Activated CD4-positive, alpha-beta memory T cell treated with anti-CD3 and anti-CD28 coated beads, Interleukin-2, amount 10 ng/mL, durations not matched to agents 7 days and 5 days (primary cell): ENCODE results near the gene ACVR1. TPM values are rescaled to one million over a fixed set of nuclear protein-coding genes. Genes with fewer than 3 reads are reported as not detected.

Experiments
- CTCF ChIA-PET: fragments of 350-600 bp; sonication (Branson Sonifier 250); formaldehyde crosslinking; loops from one replicate; lab custom pipeline; 2021; ENCODE audit warnings: antibody characterized with exemption, inconsistent platforms; lab: Charles Lee
- POLR2A ChIA-PET: fragments of 350-600 bp; sonication (Branson Sonifier 250); formaldehyde crosslinking; loops from one replicate; lab custom pipeline; 2021; ENCODE audit warnings: antibody characterized with exemption; lab: Charles Lee
- DNase-seq: peaks from one replicate; pipeline ENCODE4 v3.0.0-alpha.2; 2020
- H3K27ac Mint-ChIP-seq: one replicate; pipeline ENCODE4 v1.8.0; 2021; ENCODE audit warnings: mild to moderate bottlenecking, mixed read lengths
- H3K27me3 Mint-ChIP-seq: one replicate; pipeline ENCODE4 v1.8.0; 2021; ENCODE audit warnings: mixed read lengths
- H3K36me3 Mint-ChIP-seq: one replicate; pipeline ENCODE4 v1.8.0; 2021; ENCODE audit warnings: low read depth, mixed read lengths
- H3K4me1 Mint-ChIP-seq: one replicate; pipeline ENCODE4 v1.8.0; 2021; ENCODE audit warnings: mixed read lengths
- H3K4me3 Mint-ChIP-seq: one replicate; pipeline ENCODE4 v1.8.0; 2021; ENCODE audit warnings: mild to moderate bottlenecking, mixed read lengths
- H3K9me3 Mint-ChIP-seq: one replicate; pipeline ENCODE4 v1.8.0; 2021; ENCODE audit warnings: mixed read lengths
- total RNA-seq, 2 experiments: library from RNA; stranded (reverse); gene quantifications; one replicate each; pipeline ENCODE4 v1.2.3, GENCODE V29; 2021

The ACVR1 gene
- total RNA-seq, 2 experiments from 2014 or later: 24.2 to 27.6 TPM

GRCh38 chr2:157789933-157790511, 86.1 kb downstream of the ACVR1 start:
- no peaks in the 10 kb centered on the region for H3K9me3 Mint-ChIP-seq
- POLR2A ChIA-PET: no interaction called here

GRCh38 chr2:157789256-157789655, 86.9 kb downstream of the ACVR1 start:
- H3K27ac Mint-ChIP-seq: no peak overlapping the region
- CTCF ChIA-PET: interaction anchor here (0.9 to 1.3 kb wide), 2 partner anchors 213 to 218 kb away, joined by 3 read pairs; no protein-coding TSS in a partner anchor
- H3K4me1 Mint-ChIP-seq: peaks cover 22% of the 10 kb centered on the region
- no peaks in the 10 kb centered on the region for H3K27me3 Mint-ChIP-seq
- no peak for DNase-seq
- peaks cover 21% of the 10 kb centered on the region for H3K36me3 Mint-ChIP-seq
- no peaks in the 10 kb centered on the region for H3K9me3 Mint-ChIP-seq
- no peak overlapping the region for H3K4me3 Mint-ChIP-seq
- POLR2A ChIA-PET: no interaction called here

More at GRCh38 chr2:157789933-157790511, 86.1 kb downstream of the ACVR1 start:
- Mint-ChIP-seq H3K27me3 (no peaks in the 10 kb centered on the region), H3K4me3 (no peak overlapping the region), H3K27ac (no peak overlapping the region), H3K4me1 (peaks cover 15% of the 10 kb centered on the region), H3K36me3 (peaks cover 22% of the 10 kb centered on the region)
- DNase-seq: no peak
- CTCF ChIA-PET: interaction anchor here (1.3 kb wide), 1 partner anchor 218 kb away, joined by 3 read pairs; no protein-coding TSS in a partner anchor

GRCh38 chr2:157788201-157788600, 87.9 kb downstream of the ACVR1 start:
- no peak for DNase-seq
- POLR2A ChIA-PET: no interaction called here
- Mint-ChIP-seq H3K36me3 (peaks cover 12% of the 10 kb centered on the region), H3K27me3 (no peaks in the 10 kb centered on the region), H3K27ac (no peak overlapping the region), H3K4me3 (no peak overlapping the region), H3K9me3 (no peaks in the 10 kb centered on the region), H3K4me1 (peaks cover 27% of the 10 kb centered on the region)
- CTCF ChIA-PET: no interaction called here

GRCh38 chr2:157787364-157787938, 88.7 kb downstream of the ACVR1 start:
- CTCF ChIA-PET: no interaction called here
- no peak for DNase-seq
- Mint-ChIP-seq H3K36me3 (peaks cover 9% of the 10 kb centered on the region), H3K27ac (no peak overlapping the region), H3K9me3 (no peaks in the 10 kb centered on the region), H3K4me1 (peaks cover 32% of the 10 kb centered on the region), H3K4me3 (no peak overlapping the region), H3K27me3 (no peaks in the 10 kb centered on the region)
- POLR2A ChIA-PET: interaction anchor here (1.0 kb wide), 1 partner anchor 89 kb away, joined by 4 read pairs; the partner anchor contains the start of gene ACVR1

- peaks cover 38% of the 10 kb centered on the region for H3K4me1 Mint-ChIP-seq
Measured at GRCh38 chr2:157786663-157787363, 89.3 kb downstream of the ACVR1 start.

GRCh38 chr2:157785866-157786662, 90.1 kb downstream of the ACVR1 start:
- peaks cover 9% of the 10 kb centered on the region for H3K36me3 Mint-ChIP-seq
- DNase-seq: no peak
- CTCF ChIA-PET: interaction anchor here (1.0 kb wide), 1 partner anchor 238 kb away, joined by 3 read pairs; no protein-coding TSS in a partner anchor
- no peaks in the 10 kb centered on the region for H3K9me3 Mint-ChIP-seq
- POLR2A ChIA-PET: no interaction called here
- peaks cover 41% of the 10 kb centered on the region for H3K4me1 Mint-ChIP-seq
- no peak overlapping the region for H3K4me3 Mint-ChIP-seq
- H3K27me3 Mint-ChIP-seq: no peaks in the 10 kb centered on the region
- no peak overlapping the region for H3K27ac Mint-ChIP-seq

More at GRCh38 chr2:157786663-157787363, 89.3 kb downstream of the ACVR1 start:
- DNase-seq: no peak
- H3K4me3 Mint-ChIP-seq: no peak overlapping the region
- H3K36me3 Mint-ChIP-seq: peaks cover 9% of the 10 kb centered on the region
- CTCF ChIA-PET: interaction anchor here (1.0 kb wide), 1 partner anchor 237 kb away, joined by 3 read pairs; no protein-coding TSS in a partner anchor
- no peak overlapping the region for H3K27ac Mint-ChIP-seq
- POLR2A ChIA-PET: interaction anchor here (1.0 kb wide), 1 partner anchor 89 kb away, joined by 4 read pairs; the partner anchor contains the start of gene ACVR1
- H3K27me3 Mint-ChIP-seq: no peaks in the 10 kb centered on the region
- H3K9me3 Mint-ChIP-seq: no peaks in the 10 kb centered on the region

- DNase-seq: no peak
- Mint-ChIP-seq H3K27ac (no peak overlapping the region), H3K9me3 (no peaks in the 10 kb centered on the region), H3K27me3 (no peaks in the 10 kb centered on the region), H3K4me3 (no peak overlapping the region), H3K36me3 (peaks cover 16% of the 10 kb centered on the region), H3K4me1 (peaks cover 41% of the 10 kb centered on the region)
- ChIA-PET POLR2A (no interaction called here), CTCF (no interaction called here)
Measured at GRCh38 chr2:157785200-157785599, 90.9 kb downstream of the ACVR1 start.

GRCh38 chr2:157784823-157785175, 91.3 kb downstream of the ACVR1 start:
- Mint-ChIP-seq H3K27ac (no peak overlapping the region), H3K27me3 (no peaks in the 10 kb centered on the region), H3K9me3 (no peaks in the 10 kb centered on the region), H3K4me1 (peaks cover 39% of the 10 kb centered on the region), H3K4me3 (no peak overlapping the region), H3K36me3 (peaks cover 20% of the 10 kb centered on the region)
- CTCF ChIA-PET: interaction anchor here (1.0 kb wide), 1 partner anchor 226 kb away, joined by 4 read pairs; no protein-coding TSS in a partner anchor
- no peak for DNase-seq
- POLR2A ChIA-PET: no interaction called here

GRCh38 chr2:157784169-157784822, 91.8 kb downstream of the ACVR1 start:
- H3K27me3 Mint-ChIP-seq: no peaks in the 10 kb centered on the region
- H3K27ac Mint-ChIP-seq: peak overlapping the region; percentile 63
- ChIA-PET POLR2A (no interaction called here), CTCF (interaction anchor here (1.0 kb wide), 1 partner anchor 227 kb away, joined by 4 read pairs; no protein-coding TSS in a partner anchor)
- H3K9me3 Mint-ChIP-seq: no peaks in the 10 kb centered on the region
- H3K4me3 Mint-ChIP-seq: no peak overlapping the region
- no peak for DNase-seq
- H3K36me3 Mint-ChIP-seq: peaks cover 25% of the 10 kb centered on the region
- H3K4me1 Mint-ChIP-seq: peaks cover 34% of the 10 kb centered on the region

GRCh38 chr2:157783245-157783644, 92.9 kb downstream of the ACVR1 start:
- Mint-ChIP-seq H3K4me1 (peaks cover 30% of the 10 kb centered on the region), H3K27me3 (no peaks in the 10 kb centered on the region), H3K27ac (no peak overlapping the region), H3K9me3 (no peaks in the 10 kb centered on the region), H3K4me3 (no peak overlapping the region), H3K36me3 (peaks cover 29% of the 10 kb centered on the region)
- ChIA-PET POLR2A (interaction anchor here (1.0 kb wide), 1 partner anchor 219 kb away, joined by 3 read pairs; no protein-coding TSS in a partner anchor), CTCF (no interaction called here)
- no peak for DNase-seq

- Mint-ChIP-seq H3K27me3 (no peaks in the 10 kb centered on the region), H3K36me3 (peaks cover 33% of the 10 kb centered on the region), H3K4me3 (no peak overlapping the region), H3K4me1 (peaks cover 28% of the 10 kb centered on the region), H3K9me3 (no peaks in the 10 kb centered on the region), H3K27ac (no peak overlapping the region)
- DNase-seq: no peak
- ChIA-PET POLR2A (interaction anchor here (1.0 kb wide), 1 partner anchor 220 kb away, joined by 3 read pairs; no protein-coding TSS in a partner anchor), CTCF (no interaction called here)
Measured at GRCh38 chr2:157782057-157782845, 93.9 kb downstream of the ACVR1 start.
